A673 (cell line): Measurements from ENCODE around the gene OXSR1.

Experiments
- EZH2 ChIP-seq: fragments of 200-600 bp; sonication (generic); IDR thresholded peaks from 2 replicates; pipeline ENCODE4 v1.6.1; 2017; ENCODE audit warnings: borderline replicate concordance, low read depth, mild to moderate bottlenecking, mixed read lengths, antibody characterized with exemption, low read length; ENCODE audit not compliant: poor library complexity, severe bottlenecking
- TF ChIP-seq, protein P1 (sequence below): fragments of 300-800, 200-600 bp; sonication (generic); conservative IDR thresholded peaks from 2 replicates; pipeline ENCODE4 v1.5.1; 2017; ENCODE audit warnings: low read depth, mild to moderate bottlenecking, antibody characterized with exemption, low read length, moderate library complexity, mixed read lengths

DNA sequence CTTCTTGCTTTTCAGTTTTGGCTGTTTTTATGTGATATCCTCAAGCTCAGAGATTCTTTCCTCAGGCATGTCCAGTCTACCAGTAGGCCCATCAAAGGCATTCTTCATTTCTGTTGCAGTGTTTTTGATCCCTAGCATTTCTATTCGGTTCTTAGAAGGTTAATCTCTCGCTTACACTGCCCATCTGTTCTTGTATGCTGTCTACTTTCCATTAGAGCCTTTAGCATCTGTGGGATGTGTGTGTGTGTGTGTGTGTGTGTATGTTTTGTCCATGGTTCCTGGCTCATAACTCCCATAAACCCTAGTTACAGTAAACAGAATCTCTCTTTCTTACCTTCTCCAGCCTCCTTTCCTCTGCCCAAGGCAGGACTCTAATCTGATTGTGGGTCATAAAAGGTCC, 95.1 kb downstream of the OXSR1 start:
- TF ChIP-seq, protein P1, sequence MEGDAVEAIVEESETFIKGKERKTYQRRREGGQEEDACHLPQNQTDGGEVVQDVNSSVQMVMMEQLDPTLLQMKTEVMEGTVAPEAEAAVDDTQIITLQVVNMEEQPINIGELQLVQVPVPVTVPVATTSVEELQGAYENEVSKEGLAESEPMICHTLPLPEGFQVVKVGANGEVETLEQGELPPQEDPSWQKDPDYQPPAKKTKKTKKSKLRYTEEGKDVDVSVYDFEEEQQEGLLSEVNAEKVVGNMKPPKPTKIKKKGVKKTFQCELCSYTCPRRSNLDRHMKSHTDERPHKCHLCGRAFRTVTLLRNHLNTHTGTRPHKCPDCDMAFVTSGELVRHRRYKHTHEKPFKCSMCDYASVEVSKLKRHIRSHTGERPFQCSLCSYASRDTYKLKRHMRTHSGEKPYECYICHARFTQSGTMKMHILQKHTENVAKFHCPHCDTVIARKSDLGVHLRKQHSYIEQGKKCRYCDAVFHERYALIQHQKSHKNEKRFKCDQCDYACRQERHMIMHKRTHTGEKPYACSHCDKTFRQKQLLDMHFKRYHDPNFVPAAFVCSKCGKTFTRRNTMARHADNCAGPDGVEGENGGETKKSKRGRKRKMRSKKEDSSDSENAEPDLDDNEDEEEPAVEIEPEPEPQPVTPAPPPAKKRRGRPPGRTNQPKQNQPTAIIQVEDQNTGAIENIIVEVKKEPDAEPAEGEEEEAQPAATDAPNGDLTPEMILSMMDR, result no peak
- TF ChIP-seq EZH2, result no peak
